Measurements from ENCODE around the gene ZBTB48.
A peak's percentile ranks its signal among the peaks of the same experiment; 100 is the strongest.
"Not testable (repeated sequence)": the region's sequence is repeated elsewhere in the genome, so short reads cannot be mapped to it uniquely, and the experiment has no call there.

Gene ZBTB48

GRCh38 chr1:6592865-6593593 is 13.2 kb downstream of the ZBTB48 start:
- FAIRE-seq: no peak

- no peak for FAIRE-seq
Observed at GRCh38 chr1:6593810-6594209, 14.0 kb downstream of the ZBTB48 start.

GRCh38 chr1:6594977-6595740 is 15.4 kb downstream of the ZBTB48 start:
- no peak for FAIRE-seq

DNA sequence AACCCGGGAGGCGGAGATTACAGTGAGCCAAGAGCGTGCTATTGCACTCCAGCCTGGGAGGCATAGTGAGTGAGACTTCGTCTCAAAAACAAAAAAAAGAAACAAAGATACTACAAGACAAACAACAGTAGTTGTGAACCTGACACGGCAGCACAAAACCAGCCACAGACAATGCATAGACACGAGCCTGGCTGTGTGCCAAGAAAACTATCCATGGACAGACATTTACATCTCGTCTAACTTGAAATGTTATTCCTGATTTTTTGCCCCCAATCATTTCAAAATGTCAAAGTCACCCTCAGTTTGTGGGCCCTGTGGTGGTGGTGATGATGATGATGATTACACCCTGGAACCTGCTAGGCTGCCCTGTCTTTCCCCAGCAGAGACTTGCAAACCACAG is 16.6 kb downstream of the ZBTB48 start:
- FAIRE-seq: no peak

DNA sequence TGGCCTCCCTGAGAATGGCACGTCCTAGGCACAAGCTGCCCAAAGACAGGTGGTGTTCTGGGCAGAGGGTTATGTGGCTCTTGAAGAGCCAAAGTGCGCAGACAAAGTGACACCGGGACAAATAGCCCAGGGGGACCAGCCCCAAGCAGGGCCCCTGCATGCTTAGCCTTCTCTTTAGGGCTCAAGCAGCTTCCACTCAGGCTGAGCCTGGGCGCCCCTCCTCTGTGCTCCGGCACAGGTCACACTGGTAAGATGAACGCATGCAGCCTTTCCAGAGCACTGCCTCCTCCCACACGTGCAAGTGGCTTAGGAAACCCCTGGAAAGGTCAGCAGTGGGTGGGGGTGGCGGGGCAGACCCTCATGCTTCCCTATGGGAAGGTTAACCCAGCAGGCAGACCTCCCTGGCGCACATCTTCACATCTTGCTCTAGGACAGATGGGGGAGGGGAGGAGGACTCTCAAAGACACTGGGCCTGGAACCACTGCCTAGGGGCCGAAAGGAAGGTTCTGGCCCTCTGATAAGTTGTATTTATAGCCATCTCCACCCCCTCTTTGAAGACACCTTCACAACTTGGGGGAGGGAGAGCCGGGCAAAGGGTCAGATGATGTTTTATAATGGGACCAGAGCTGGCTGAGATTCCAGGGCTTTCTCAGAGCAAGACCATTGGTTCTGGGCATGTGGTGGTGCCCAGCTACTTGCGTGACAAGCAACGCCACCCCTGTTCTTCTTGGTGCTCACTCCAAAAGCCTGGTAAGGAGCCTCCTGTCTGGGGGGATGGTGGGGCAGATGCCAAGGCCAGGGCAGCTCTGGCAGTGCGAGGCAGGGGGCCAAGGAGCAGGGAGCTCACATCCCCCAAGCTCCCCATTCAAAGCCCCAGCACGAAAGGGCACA is 17.3 kb downstream of the ZBTB48 start:
- FAIRE-seq: no peak

- FAIRE-seq: no peak
Observed at GRCh38 chr1:6597777-6598131, 18.0 kb downstream of the ZBTB48 start.

GRCh38 chr1:6599141-6599975 is 19.6 kb downstream of the ZBTB48 start:
- FAIRE-seq: no peak

- FAIRE-seq: not testable (repeated sequence)
Observed at GRCh38 chr1:6599991-6600390, 20.2 kb downstream of the ZBTB48 start.

DNA sequence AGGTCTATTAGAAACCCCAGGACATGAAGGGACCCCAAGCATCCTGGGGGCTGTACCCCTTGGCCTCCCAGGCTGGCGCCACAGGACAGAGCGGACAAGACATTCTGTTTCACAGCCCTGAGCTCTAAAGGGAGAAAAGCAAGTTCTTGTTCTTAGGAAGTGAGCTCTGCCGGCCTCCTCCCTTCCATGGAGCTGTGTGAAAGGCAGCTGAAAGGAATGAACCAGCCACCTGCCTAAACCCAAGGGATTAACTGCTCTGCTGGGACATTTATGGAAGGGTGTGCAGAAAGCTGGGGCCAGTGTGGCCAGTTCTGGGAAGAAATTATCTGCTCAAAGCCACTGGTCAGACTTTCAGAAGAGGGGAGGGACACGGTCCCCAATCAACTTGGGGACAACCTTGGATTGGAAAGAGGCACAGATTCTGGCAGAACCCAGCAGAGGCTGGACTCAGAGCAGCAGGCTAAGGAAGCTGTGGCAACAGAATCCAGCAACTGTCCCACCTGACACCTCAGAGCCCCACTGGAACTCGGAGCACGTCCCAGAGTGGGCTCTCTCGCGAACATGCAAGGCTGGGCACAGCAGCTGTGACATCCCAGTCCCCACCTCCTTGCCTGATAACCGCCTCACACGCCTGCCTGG is 20.7 kb downstream of the ZBTB48 start:
- no peak for FAIRE-seq

GRCh38 chr1:6601049-6601922 is 21.5 kb downstream of the ZBTB48 start:
- FAIRE-seq: peak; percentile 35

DNA sequence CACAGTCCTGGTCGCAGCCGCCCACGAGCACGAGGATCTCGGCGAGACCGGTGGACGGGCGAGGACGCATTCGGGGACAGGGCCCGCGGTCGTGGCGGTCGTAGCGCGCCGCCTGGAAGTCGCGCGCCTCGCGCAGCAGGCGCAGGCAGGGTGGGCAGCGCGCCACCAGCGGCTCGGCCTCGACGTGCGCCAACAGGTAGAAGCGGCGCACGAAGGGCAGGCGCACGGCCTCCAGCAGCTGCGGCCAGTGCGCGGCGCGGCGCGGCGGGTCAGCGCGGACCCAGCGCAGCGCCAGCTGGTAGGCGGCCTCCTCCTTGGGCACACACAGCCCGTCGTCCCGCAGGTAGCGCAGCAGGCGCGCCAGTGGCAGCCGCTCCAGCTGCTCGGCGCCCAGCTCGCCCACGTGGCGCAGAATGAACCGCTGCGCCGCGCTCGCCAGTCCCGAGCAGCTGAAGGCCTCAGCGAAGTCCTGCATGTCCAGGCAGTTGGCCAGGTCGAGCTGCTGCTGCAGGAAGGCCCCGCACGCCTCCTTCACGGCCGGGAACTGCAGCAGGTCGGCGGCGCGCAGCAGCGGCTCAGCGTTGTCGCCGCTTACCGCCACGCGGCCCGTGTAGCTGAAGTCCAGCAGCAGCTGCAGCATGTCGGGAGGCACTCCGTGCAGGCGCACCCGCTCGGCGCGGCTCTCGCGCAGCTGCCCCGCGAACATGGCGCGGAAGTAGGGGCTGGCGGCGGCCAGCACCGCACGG is 22.3 kb downstream of the ZBTB48 start:
- no peak for FAIRE-seq

DNA sequence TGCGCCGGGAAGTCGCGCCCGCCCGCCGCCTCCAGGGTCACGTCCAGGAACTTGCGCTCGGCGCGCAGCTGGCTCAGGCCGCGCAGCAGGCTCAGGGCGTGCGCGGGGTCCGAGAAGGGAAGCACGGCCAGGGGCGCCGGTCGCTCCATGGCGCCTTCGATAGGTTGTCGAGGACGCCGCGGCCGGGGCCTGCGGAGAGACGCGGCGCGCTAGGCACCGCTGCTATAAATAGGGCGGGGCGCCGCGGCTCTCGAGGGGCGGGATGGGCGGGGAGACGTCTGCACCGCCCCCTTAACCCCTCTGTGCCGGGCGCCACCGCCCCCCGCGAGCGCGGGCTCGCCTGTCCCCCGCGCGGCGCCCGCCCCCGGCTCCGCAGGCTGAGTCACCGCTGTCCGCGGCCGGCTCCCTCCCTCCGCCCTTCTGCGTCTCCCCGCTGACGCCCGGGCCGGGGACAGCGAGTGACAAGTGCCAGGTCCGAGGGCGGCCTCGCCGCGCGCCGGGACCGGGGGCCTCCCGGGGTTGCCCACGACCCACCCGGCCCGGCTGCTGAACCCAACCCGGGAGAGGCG is 23.0 kb downstream of the ZBTB48 start, which contains the start of gene KLHL21:
Gene KLHL21, minus strand, starts transcription at position 201 of the 569 bp plus-strand sequence. Its CDS starts 52 bp downstream, at position 149.
- no peak for FAIRE-seq

DNA sequence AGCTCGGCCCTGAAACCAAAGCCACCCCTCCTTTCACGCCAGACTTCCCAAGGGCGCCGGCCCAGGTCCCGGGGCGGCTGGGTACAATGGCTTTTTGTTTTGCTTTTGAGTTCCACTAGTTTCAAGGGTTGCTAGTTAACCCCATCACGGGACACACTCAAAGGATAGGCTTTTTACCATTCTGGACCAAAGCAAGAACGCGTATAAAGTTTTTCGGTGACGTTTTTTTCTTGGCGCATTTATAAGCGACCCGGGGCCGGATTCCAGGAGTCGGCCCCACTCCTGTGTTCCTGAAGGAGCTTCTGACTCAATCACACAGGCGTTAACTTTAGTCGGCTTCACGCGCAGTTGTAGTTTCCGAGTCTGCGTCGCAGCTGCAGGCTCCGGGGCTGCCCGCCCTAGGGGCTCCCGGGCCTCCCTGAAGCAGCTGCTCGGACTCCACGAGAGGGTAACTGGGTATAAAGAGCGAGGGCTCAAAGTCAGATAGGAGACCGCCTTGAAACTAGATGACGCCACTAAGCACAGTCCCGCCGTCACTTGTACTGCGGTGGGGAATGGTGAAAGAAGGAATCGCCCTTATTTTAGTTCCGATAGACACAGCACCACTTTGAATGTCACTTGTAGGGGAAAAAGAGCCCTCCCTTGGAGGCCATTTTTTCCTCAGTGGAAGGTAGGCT is 23.6 kb downstream of the ZBTB48 start:
- FAIRE-seq: no peak

DNA sequence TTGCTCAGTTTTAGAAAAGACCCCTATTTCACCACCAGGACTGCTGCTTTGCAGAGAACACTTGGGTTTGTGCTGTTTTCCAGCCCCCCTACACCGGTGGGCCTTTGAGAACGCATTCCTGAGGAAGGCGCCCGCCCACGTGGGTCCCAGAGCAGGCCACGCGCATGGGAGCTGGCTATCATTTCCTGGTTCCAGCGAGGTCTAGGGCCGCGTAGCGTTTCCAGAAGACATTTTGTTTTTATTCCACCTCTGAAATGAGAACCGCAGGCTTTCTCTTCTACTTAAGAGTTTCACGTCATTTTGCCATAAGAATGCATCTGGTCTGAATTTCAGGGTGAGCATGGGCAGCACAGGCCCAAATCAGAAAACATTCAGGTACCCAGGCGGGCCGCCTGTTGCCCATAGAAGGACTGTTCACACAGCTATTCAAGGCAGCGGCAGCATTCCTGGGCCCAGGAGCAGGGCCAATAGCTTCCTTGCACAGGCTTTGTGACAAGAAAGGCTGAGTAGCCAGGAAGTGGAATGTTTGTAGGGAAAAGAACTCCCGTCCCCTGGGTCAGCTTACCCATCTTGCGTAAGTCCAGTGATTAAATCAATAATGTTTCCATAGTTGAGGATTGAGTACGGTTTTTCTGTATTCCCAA is 24.2 kb downstream of the ZBTB48 start:
- FAIRE-seq: no peak

GRCh38 chr1:6612641-6613360 is 33.0 kb downstream of the ZBTB48 start:
- FAIRE-seq: no peak

DNA sequence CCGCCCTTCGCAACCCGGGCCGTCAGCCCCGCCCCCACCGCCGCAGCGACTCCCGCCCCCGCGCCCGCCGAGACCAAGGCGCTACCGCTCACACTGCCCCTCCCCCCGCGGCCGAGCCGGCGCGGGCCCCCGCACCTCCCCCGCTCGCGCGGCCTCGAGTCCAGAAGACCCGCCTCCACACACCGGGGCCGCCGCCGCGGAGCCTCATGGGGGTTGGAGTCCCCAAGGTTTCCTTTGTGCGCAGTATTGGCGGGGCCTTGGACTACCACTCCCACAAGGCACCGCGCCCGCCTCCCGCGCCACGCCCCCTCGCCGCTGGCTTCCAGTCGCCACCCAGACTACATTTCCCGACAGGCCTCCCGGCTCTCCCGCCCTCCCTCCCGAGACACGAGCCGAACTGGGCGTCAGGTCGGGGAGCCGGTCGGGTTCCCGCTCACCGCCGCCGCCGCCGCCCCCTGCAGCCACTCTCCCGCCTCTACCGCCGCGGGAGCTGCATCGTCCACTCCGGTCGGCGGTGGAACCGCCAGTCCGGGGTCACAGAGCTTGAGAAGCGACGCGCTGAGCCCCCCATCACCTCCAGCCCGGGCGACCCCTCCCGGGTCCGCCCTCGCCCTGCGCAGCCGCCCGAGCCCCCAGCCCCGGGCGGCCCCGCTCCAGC is 33.7 kb downstream of the ZBTB48 start, which contains the start of gene PHF13:
Gene PHF13, plus strand, starts transcription at position 371 of the 658 bp plus-strand sequence. CDS start 336 bp downstream, outside the sequence.
- no peak for FAIRE-seq
